Smooth muscle cell (in vitro differentiated cells): ENCODE data around the gene TAS2R16. TPM values are rescaled to one million over a fixed set of nuclear protein-coding genes. Genes with fewer than 3 reads are reported as not detected.
A peak's percentile ranks its signal among the peaks of the same experiment; 100 is the strongest.

ENCODE experiments used
- DNase-seq: peaks from one replicate; lab custom pipeline; 2025; ENCODE audit not compliant: unreplicated experiment; lab: John Stamatoyannopoulos, UW
- H2AFZ ChIP-seq: fragments of 200-600 bp; sonication (generic); 2 replicates; pipeline ENCODE4 v1.6.0; 2016; ENCODE audit warnings: antibody characterized with exemption, low read depth, mild to moderate bottlenecking
- H3F3A ChIP-seq: fragments of 200-600 bp; sonication (generic); 2 replicates; pipeline ENCODE4 v1.6.0; 2017; ENCODE audit warnings: antibody characterized with exemption, low read depth
- H3K27ac ChIP-seq: fragments of 200-600 bp; sonication (generic); 2 replicates; pipeline ENCODE4 v1.5.1; 2016; ENCODE audit warnings: low read depth, mild to moderate bottlenecking
- H3K27me3 ChIP-seq: fragments of 200-600 bp; sonication (generic); 2 replicates; pipeline ENCODE4 v1.6.1; 2016; ENCODE audit warnings: low read depth, mild to moderate bottlenecking
- H3K36me3 ChIP-seq: fragments of 200-600 bp; sonication (generic); 2 replicates; pipeline ENCODE4 v1.5.1; 2016; ENCODE audit warnings: low read depth
- H3K4me1 ChIP-seq: fragments of 200-600 bp; sonication (generic); 2 replicates; pipeline ENCODE4 v1.5.1; 2016; ENCODE audit warnings: low read depth
- H3K4me2 ChIP-seq: fragments of 200-600 bp; sonication (generic); 2 replicates; pipeline ENCODE4 v1.6.0; 2016; ENCODE audit warnings: mild to moderate bottlenecking
- H3K4me3 ChIP-seq: fragments of 200-600 bp; sonication (generic); 2 replicates; pipeline ENCODE4 v1.5.1; 2016; ENCODE audit warnings: mild to moderate bottlenecking
- H3K79me2 ChIP-seq: fragments of 200-600 bp; sonication (generic); 2 replicates; pipeline ENCODE4 v1.6.0; 2016; ENCODE audit warnings: low read depth, mild to moderate bottlenecking
- H3K9ac ChIP-seq: fragments of 200-600 bp; sonication (generic); 2 replicates; pipeline ENCODE4 v1.6.0; 2016; ENCODE audit warnings: low read depth
- H3K9me3 ChIP-seq: fragments of 200-600 bp; sonication (generic); replicated peaks from 2 replicates; pipeline ENCODE4 v1.5.1; 2016; ENCODE audit warnings: low read depth
- H4K20me1 ChIP-seq: fragments of 200-600 bp; sonication (generic); 2 replicates; pipeline ENCODE4 v1.6.0; 2016; ENCODE audit warnings: low read depth
- WGBS: methylation state at CpG from one replicate; pipeline ENCODE4 v1.1.7; 2016; ENCODE audit warnings: low lambda C conversion rate; 5-methylcytosine and 5-hydroxymethylcytosine counted together
- polyA plus RNA-seq: library from polyadenylated mRNA; unstranded; fragments of >200 nt; fragmentation: Nextera tagmentation; extraction: Ambion mirVana; gene quantifications from 2 replicates; pipeline ENCODE4 v1.2.1, GENCODE V29; 2016
- total RNA-seq: library from RNA; depleted of rRNA; stranded (reverse); fragments of >200 nt; gene quantifications from 2 replicates; pipeline ENCODE4 v1.2.3, GENCODE V29; 2014
- TF ChIP-seq, protein P1 (sequence below): fragments of 200-600 bp; sonication (generic); IDR thresholded peaks from 2 replicates; pipeline ENCODE4 v1.5.1; 2017; ENCODE audit warnings: borderline replicate concordance, mild to moderate bottlenecking, antibody characterized with exemption; ENCODE audit not compliant: insufficient read depth, poor library complexity, severe bottlenecking

TAS2R16 gene
- total and polyA plus RNA-seq, 2 experiments from 2014 or later: not detected

DNA sequence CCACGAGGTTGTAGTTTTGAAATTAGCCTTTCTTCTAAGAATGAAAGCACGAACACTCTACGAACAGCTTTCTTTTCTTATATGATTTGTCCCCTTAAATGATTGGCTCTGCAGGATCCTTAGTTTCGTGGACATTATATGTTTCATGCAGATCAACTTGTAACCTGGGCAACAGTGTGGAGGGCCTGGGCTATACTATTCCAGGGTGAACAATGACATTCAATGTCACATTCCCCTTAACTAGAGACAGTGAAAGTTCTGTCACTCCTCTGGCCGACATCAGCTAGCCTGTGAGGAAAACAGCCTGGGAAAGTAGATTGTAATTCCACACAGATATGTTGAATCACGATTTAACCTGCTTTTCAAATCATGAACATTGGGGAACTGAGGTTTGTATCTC lies 23.4 kb downstream of the TAS2R16 start:
- TF ChIP-seq, protein P1, sequence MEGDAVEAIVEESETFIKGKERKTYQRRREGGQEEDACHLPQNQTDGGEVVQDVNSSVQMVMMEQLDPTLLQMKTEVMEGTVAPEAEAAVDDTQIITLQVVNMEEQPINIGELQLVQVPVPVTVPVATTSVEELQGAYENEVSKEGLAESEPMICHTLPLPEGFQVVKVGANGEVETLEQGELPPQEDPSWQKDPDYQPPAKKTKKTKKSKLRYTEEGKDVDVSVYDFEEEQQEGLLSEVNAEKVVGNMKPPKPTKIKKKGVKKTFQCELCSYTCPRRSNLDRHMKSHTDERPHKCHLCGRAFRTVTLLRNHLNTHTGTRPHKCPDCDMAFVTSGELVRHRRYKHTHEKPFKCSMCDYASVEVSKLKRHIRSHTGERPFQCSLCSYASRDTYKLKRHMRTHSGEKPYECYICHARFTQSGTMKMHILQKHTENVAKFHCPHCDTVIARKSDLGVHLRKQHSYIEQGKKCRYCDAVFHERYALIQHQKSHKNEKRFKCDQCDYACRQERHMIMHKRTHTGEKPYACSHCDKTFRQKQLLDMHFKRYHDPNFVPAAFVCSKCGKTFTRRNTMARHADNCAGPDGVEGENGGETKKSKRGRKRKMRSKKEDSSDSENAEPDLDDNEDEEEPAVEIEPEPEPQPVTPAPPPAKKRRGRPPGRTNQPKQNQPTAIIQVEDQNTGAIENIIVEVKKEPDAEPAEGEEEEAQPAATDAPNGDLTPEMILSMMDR: no peak
- Histone ChIP-seq H3K36me3 (no peaks in the 10 kb centered on the region), H4K20me1 (no peaks in the 10 kb centered on the region), H3K9me3 (no peaks in the 10 kb centered on the region), H2AFZ (no peak overlapping the region), H3K27ac (no peak overlapping the region), H3K4me3 (no peak overlapping the region), H3K27me3 (no peaks in the 10 kb centered on the region), H3F3A (no peaks in the 10 kb centered on the region), H3K4me1 (no peaks in the 10 kb centered on the region), H3K79me2 (no peaks in the 10 kb centered on the region), H3K9ac (no peak overlapping the region), H3K4me2 (no peak overlapping the region)
- WGBS: 85% methylated on average over 6 of the region's 6 CpGs
- DNase-seq: no peak

DNA sequence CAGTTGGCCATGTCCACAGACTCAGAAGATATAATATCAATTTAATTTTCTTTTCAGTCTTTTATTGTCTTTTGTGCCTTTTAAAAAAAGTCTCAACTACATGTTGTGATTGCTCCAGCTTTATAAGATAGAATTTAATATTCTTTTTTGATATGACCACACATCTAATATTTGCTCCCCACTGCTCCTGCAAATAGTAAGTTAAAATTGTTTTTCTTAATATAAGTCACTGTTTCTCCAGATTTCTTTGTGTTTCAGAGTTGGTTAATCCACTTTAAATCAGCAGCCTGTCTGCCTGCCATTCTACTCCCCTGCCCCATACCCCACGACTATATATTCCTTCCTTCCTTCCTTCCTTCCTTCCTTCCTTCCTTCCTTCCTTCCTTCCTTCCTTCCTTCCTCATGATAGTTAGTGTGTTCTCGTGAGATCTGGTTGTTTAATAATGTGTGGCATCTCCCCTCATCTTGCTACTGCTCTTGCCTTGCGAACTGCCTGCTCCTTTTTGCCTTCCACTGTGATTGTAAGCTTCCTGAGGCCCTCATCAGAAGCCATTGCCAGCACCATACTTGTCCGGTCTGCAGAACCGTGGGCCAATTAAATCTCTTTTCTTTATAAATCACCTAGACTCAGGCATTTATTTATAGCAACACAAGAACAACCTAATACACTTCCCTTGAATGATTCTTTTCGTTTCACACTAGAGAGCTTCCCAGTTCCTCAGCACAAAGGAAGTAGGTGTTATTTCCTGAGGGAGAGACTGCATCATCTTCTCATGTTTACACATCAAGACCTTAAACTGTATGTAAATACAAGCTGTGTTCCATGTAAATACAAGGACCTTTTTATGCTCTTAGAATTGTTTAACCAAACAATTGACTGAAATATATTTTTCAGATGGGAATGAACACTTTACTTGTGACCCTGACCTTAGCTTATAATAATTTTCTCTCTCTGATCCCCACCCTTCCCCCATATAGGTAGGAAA lies 24.5 kb downstream of the TAS2R16 start:
- H3K9me3 ChIP-seq: no peaks in the 10 kb centered on the region
- 72% methylated on average over 4 of the region's 6 CpGs for WGBS
- no peaks in the 10 kb centered on the region for H3K36me3 ChIP-seq
- no peak overlapping the region for H3K4me2 ChIP-seq
- no peak overlapping the region for H3K9ac ChIP-seq
- no peak for DNase-seq
- no peaks in the 10 kb centered on the region for H4K20me1 ChIP-seq
- TF ChIP-seq, protein P1: no peak
- no peaks in the 10 kb centered on the region for H3F3A ChIP-seq
- H3K79me2 ChIP-seq: no peaks in the 10 kb centered on the region
- H3K27ac ChIP-seq: no peak overlapping the region
- H3K4me1 ChIP-seq: no peaks in the 10 kb centered on the region
- no peak overlapping the region for H3K4me3 ChIP-seq
- H3K27me3 ChIP-seq: no peaks in the 10 kb centered on the region
- no peak overlapping the region for H2AFZ ChIP-seq

- no peaks in the 10 kb centered on the region for H3K9me3 ChIP-seq
- H4K20me1 ChIP-seq: no peaks in the 10 kb centered on the region
- no peaks in the 10 kb centered on the region for H3K4me1 ChIP-seq
- H3K4me3 ChIP-seq: no peak overlapping the region
- WGBS: 89% methylated on average over 4 of the region's 4 CpGs
- H3K9ac ChIP-seq: no peak overlapping the region
- TF ChIP-seq, protein P1: no peak
- no peak for DNase-seq
- peak overlapping the region; percentile 45 for H2AFZ ChIP-seq
- no peaks in the 10 kb centered on the region for H3K27me3 ChIP-seq
- H3K4me2 ChIP-seq: no peak overlapping the region
- no peaks in the 10 kb centered on the region for H3F3A ChIP-seq
- no peaks in the 10 kb centered on the region for H3K79me2 ChIP-seq
- H3K36me3 ChIP-seq: no peaks in the 10 kb centered on the region
- no peak overlapping the region for H3K27ac ChIP-seq
Measured at GRCh38 chr7:122968389-122968788, 27.1 kb downstream of the TAS2R16 start.
